Middle frontal gyrus (tissue), 1 donor: ENCODE data around the gene GATA3.

Experiments used
- DNase-seq: peaks from one replicate; pipeline ENCODE4 v3.0.0-alpha.2; 2015; ENCODE audit warnings: low spot score; ENCODE audit errors: extremely low spot score

Gene GATA3

GRCh38 chr10:8051109-8051821 lies 3.2 kb upstream of the GATA3 start:
- no peak for DNase-seq

- DNase-seq, result no peak
Observed at GRCh38 chr10:8051851-8052257, 2.6 kb upstream of the GATA3 start.

GRCh38 chr10:8052341-8052955 lies 2.0 kb upstream of the GATA3 start:
- no peak for DNase-seq

GRCh38 chr10:8052956-8053445 lies 1.5 kb upstream of the GATA3 start:
- no peak for DNase-seq

- DNase-seq, result no peak
Observed at GRCh38 chr10:8053446-8054243, 843 bp upstream of the GATA3 start.

- DNase-seq, result no peak
Observed at GRCh38 chr10:8054244-8054493, 319 bp upstream of the GATA3 start.

GRCh38 chr10:8055420-8056349 lies 1.2 kb downstream of the GATA3 start:
- DNase-seq, result no peak

GRCh38 chr10:8056378-8056777 lies 1.9 kb downstream of the GATA3 start:
- no peak for DNase-seq

- no peak for DNase-seq
Observed at GRCh38 chr10:8056871-8057331, 2.4 kb downstream of the GATA3 start.

- no peak for DNase-seq
Observed at GRCh38 chr10:8057636-8058273, 3.3 kb downstream of the GATA3 start.

- no peak for DNase-seq
Observed at GRCh38 chr10:8058274-8059111, 4.0 kb downstream of the GATA3 start.

GRCh38 chr10:8059191-8059936 lies 4.9 kb downstream of the GATA3 start:
- no peak for DNase-seq

- DNase-seq, result no peak
Observed at GRCh38 chr10:8060010-8060703, 5.7 kb downstream of the GATA3 start.

- no peak for DNase-seq
Observed at GRCh38 chr10:8060704-8061121, 6.2 kb downstream of the GATA3 start.

GRCh38 chr10:8061274-8062211 lies 7.1 kb downstream of the GATA3 start:
- DNase-seq, result no peak

GRCh38 chr10:8063128-8063908 lies 8.8 kb downstream of the GATA3 start:
- DNase-seq, result no peak

GRCh38 chr10:8063935-8064334 lies 9.4 kb downstream of the GATA3 start:
- no peak for DNase-seq
